Suprapubic skin (tissue), 4 donors: ENCODE data around the gene TRIM8. TPM values are rescaled to one million over a fixed set of nuclear protein-coding genes. Genes with fewer than 3 reads are reported as not detected.

Source experiments
- DNase-seq, 2 donors: peaks; one replicate each; pipeline ENCODE4 v3.0.0-alpha.2; 2019; ENCODE audit warnings: low spot score in 2 of 2
- H3K27ac ChIP-seq: fragments of 200-600 bp; sonication (generic); one replicate; pipeline ENCODE4 v1.5.1; 2019
- H3K27me3 ChIP-seq: fragments of 200-600 bp; sonication (generic); one replicate; pipeline ENCODE4 v1.5.1; 2019
- H3K36me3 ChIP-seq: fragments of 200-600 bp; sonication (generic); one replicate; pipeline ENCODE4 v1.5.1; 2019
- H3K4me1 ChIP-seq: fragments of 200-600 bp; sonication (generic); one replicate; pipeline ENCODE4 v1.5.1; 2019
- H3K4me3 ChIP-seq: fragments of 200-600 bp; sonication (generic); one replicate; pipeline ENCODE4 v1.5.1; 2019; ENCODE audit warnings: mild to moderate bottlenecking
- H3K9me3 ChIP-seq: fragments of 200-600 bp; sonication (generic); one replicate; pipeline ENCODE4 v1.5.1; 2019
- EP300 ChIP-seq: sonication (generic); formaldehyde crosslinking; IDR thresholded peaks from one replicate; pipeline ENCODE4 v1.6.1; 2017; ENCODE audit warnings: antibody characterized with exemption
- POLR2A ChIP-seq, 2 donors: fragments of 450-650 bp; IDR thresholded peaks; one replicate each; pipeline ENCODE4 v1.6.1; 2017; ENCODE audit warnings: antibody characterized with exemption in 2 of 2, mild to moderate bottlenecking in 2 of 2, moderate library complexity in 2 of 2
- POLR2AphosphoS5 ChIP-seq, 3 donors: sonication (generic); formaldehyde crosslinking; IDR thresholded peaks; one replicate each; pipeline ENCODE4 v1.6.1; 2017; ENCODE audit warnings: antibody characterized with exemption in 3 of 3
- WGBS: methylation state at CpG from one replicate; pipeline ENCODE4 v1.1.5; 2018; 5-methylcytosine and 5-hydroxymethylcytosine counted together
- total RNA-seq, 4 donors: library from RNA; depleted of rRNA; stranded (reverse); fragments of >200 nt; gene quantifications; one replicate each; pipeline ENCODE4 v1.1.0, GENCODE V29; 2016
- TF ChIP-seq, protein P1 (sequence below), 2 donors: fragments of 200-600 bp in 1 of 2; fragments of 450-650 bp in 1 of 2; sonication (generic) in 1 of 2; IDR thresholded peaks; one replicate each; pipeline ENCODE4 v1.5.1; 2016 to 2019; ENCODE audit warnings: antibody characterized with exemption in 2 of 2, mild to moderate bottlenecking in 1 of 2, moderate library complexity in 1 of 2

The TRIM8 gene
- total RNA-seq, 4 donors from 2014 or later = 73.1 to 113 (median 96.1) TPM

GRCh38 chr10:102670871-102671434, 26.7 kb downstream of the TRIM8 start:
- no peaks in the 10 kb centered on the region for H3K27me3 ChIP-seq
- no peaks in the 10 kb centered on the region for H3K36me3 ChIP-seq
- H3K9me3 ChIP-seq = no peaks in the 10 kb centered on the region
- TF ChIP-seq, protein P1, sequence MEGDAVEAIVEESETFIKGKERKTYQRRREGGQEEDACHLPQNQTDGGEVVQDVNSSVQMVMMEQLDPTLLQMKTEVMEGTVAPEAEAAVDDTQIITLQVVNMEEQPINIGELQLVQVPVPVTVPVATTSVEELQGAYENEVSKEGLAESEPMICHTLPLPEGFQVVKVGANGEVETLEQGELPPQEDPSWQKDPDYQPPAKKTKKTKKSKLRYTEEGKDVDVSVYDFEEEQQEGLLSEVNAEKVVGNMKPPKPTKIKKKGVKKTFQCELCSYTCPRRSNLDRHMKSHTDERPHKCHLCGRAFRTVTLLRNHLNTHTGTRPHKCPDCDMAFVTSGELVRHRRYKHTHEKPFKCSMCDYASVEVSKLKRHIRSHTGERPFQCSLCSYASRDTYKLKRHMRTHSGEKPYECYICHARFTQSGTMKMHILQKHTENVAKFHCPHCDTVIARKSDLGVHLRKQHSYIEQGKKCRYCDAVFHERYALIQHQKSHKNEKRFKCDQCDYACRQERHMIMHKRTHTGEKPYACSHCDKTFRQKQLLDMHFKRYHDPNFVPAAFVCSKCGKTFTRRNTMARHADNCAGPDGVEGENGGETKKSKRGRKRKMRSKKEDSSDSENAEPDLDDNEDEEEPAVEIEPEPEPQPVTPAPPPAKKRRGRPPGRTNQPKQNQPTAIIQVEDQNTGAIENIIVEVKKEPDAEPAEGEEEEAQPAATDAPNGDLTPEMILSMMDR (IDR thresholded peaks at IDR 0.05) = no peak
- no peak for TF ChIP-seq POLR2A (IDR thresholded peaks at IDR 0.05)
- H3K4me1 ChIP-seq = peaks cover 46% of the 10 kb centered on the region
- H3K27ac ChIP-seq = no peak overlapping the region
- no peak for DNase-seq
- WGBS = 87% methylated on average over 6 of the region's 6 CpGs
- H3K4me3 ChIP-seq = no peak overlapping the region

DNA sequence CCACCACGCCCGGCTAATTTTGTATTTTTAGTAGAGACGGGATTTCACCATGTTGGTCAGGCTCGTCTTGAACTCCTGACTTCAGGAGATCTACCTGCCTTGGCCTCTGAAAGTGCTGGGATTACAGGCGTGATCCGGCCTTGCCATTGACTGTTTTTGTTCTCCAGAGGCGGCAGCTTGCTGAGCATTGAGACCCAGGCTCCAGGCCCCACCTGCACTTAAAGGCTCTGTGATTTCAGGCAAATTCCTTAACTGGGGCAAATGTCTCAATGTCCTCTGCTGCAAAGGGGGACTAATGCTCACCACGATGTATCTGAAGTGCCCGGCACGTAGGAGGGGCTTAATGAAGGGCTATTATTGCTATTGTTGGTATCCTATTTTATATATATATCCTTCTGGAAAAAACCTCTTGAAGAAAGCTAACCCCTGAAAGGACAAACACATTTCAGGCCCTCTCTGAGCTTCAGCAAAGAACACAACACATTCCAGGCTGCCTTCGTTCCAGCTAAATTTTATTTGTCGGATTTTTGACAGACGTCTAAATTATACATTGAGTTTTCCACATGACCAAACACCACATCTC, 29.0 kb downstream of the TRIM8 start:
- no peaks in the 10 kb centered on the region for H3K9me3 ChIP-seq
- no peaks in the 10 kb centered on the region for H3K27me3 ChIP-seq
- peak overlapping the region; percentile 80 for H3K27ac ChIP-seq
- peaks cover 58% of the 10 kb centered on the region for H3K4me1 ChIP-seq
- H3K4me3 ChIP-seq = no peak overlapping the region
- no peaks in the 10 kb centered on the region for H3K36me3 ChIP-seq
- TF ChIP-seq, protein P1 (IDR thresholded peaks at IDR 0.05) = no peak
- TF ChIP-seq POLR2A (IDR thresholded peaks at IDR 0.05) (no peak), POLR2AphosphoS5 (IDR thresholded peaks at IDR 0.05) (no peak), EP300 (no peak)
- 67% methylated on average over 13 of the region's 13 CpGs for WGBS
- DNase-seq = no peak

DNA sequence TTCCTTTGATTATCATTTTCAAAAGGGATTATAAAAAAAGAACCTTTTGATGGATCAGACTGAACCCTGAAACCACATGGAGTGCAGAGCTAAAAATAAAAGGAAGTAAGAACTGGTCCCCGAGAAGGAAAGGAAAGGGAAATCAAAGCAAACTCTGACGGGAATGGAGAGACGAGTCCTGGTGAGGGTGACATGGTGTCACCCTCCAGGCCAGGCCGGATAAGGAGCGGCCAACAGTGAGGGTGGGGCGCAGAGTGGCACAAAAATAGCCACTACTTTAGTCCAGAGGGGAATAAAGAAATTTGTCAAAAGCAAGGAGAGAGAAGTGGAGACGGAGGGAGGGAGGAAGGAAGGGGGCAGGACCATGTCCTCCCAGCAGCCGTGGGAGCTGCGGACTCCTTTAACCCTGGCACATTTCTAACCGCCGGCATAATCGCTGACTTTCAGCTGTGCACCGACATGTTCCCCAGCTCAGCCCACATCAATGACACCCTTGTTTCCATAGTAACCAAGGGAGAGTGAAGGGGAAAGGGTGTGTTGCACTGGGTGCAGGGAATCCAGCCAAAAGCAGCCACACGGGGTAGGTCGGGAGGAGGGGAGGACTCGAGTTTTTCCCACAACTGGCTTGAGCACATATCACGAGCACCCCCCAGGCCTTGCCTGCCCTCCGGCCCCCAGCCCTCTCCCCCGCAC, 29.7 kb downstream of the TRIM8 start:
- no peaks in the 10 kb centered on the region for H3K27me3 ChIP-seq
- peaks cover 59% of the 10 kb centered on the region for H3K4me1 ChIP-seq
- no peak for DNase-seq
- no peaks in the 10 kb centered on the region for H3K9me3 ChIP-seq
- 3% methylated on average over 19 of the region's 19 CpGs for WGBS
- no peaks in the 10 kb centered on the region for H3K36me3 ChIP-seq
- no peak for TF ChIP-seq EP300
- TF ChIP-seq POLR2A (IDR thresholded peaks at IDR 0.05) = no peak
- no peak for TF ChIP-seq POLR2AphosphoS5 (IDR thresholded peaks at IDR 0.05)
- TF ChIP-seq, protein P1 (IDR thresholded peaks at IDR 0.05) = no peak
- peak overlapping the region; percentile 31 for H3K4me3 ChIP-seq
- H3K27ac ChIP-seq = peak overlapping the region; percentile 80

DNA sequence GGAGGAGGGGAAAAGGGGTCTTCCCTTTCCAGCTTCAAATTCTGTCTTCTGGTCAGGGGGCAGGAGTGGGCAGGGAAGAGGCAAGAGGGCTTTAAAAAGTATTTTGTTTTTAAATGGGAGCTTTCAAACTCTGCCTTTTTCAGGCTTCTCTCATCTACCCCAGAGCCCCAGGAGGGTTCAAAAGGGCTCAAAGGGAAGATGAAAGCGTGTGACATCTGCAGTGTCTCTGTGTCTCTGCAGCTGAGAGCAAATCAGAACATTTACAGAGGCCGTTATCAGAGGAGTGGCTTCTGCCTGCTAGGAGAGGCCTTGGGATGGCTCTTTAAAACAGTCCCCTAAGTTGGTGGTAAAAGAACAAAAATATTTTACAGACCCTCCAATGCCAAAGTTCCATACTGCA, 30.3 kb downstream of the TRIM8 start:
- WGBS = 14% methylated on average over 2 of the region's 2 CpGs
- H3K4me3 ChIP-seq = peak overlapping the region; percentile 31
- peak in 1 of 2 donors; percentile 6 for DNase-seq
- H3K4me1 ChIP-seq = peaks cover 58% of the 10 kb centered on the region
- H3K9me3 ChIP-seq = no peaks in the 10 kb centered on the region
- H3K27ac ChIP-seq = peak overlapping the region; percentile 80
- no peak for TF ChIP-seq EP300
- TF ChIP-seq POLR2AphosphoS5 (IDR thresholded peaks at IDR 0.05) = no peak
- TF ChIP-seq, protein P1 (IDR thresholded peaks at IDR 0.05) = no peak
- no peak for TF ChIP-seq POLR2A (IDR thresholded peaks at IDR 0.05)
- no peaks in the 10 kb centered on the region for H3K27me3 ChIP-seq
- no peaks in the 10 kb centered on the region for H3K36me3 ChIP-seq

GRCh38 chr10:102675011-102675665, 30.9 kb downstream of the TRIM8 start:
- peak overlapping the region; percentile 80 for H3K27ac ChIP-seq
- DNase-seq = peak in 1 of 2 donors; percentile 51
- H3K4me3 ChIP-seq = no peak overlapping the region
- TF ChIP-seq POLR2A (IDR thresholded peaks at IDR 0.05) (no peak), POLR2AphosphoS5 (IDR thresholded peaks at IDR 0.05) (no peak), EP300 (no peak)
- TF ChIP-seq, protein P1 (IDR thresholded peaks at IDR 0.05) = no peak
- no peaks in the 10 kb centered on the region for H3K9me3 ChIP-seq
- WGBS = 53% methylated on average over 8 of the region's 8 CpGs
- no peaks in the 10 kb centered on the region for H3K27me3 ChIP-seq
- peaks cover 54% of the 10 kb centered on the region for H3K4me1 ChIP-seq
- H3K36me3 ChIP-seq = no peaks in the 10 kb centered on the region
